CD4-positive, alpha-beta T cell treated with Interleukin-4 for 1 hour (primary cell): ENCODE data around the gene IFT122.
A peak's percentile ranks its signal among the peaks of the same experiment; 100 is the strongest.
"Not testable (repeated sequence)": the region's sequence is repeated elsewhere in the genome, so short reads cannot be mapped to it uniquely, and the experiment has no call there.

Experiments
- DNase-seq, 2 donors: peaks; one replicate each; pipeline ENCODE4 v3.0.0-alpha.2; 2020 to 2022

Gene IFT122

DNA sequence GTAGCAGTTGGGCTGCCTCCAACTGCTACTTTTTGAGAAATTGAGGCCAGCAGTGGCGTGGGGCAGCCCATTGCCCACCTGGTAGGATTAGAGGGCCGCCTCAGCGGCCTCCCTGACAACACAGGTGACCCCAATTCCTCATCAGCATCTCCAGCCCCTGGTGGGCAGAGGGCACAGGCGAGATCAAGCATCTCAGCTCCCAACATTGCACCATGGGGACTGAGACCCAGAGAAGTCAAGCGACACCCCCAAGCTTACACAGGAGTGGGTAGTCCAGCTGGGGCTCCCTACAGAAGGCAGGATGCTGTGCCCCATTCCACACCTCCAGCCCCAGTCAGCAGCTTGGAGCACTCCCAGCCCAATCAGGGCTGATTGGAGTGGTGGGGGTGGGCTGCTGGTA, 102.7 kb downstream of the IFT122 start:
- no peak for DNase-seq

DNA sequence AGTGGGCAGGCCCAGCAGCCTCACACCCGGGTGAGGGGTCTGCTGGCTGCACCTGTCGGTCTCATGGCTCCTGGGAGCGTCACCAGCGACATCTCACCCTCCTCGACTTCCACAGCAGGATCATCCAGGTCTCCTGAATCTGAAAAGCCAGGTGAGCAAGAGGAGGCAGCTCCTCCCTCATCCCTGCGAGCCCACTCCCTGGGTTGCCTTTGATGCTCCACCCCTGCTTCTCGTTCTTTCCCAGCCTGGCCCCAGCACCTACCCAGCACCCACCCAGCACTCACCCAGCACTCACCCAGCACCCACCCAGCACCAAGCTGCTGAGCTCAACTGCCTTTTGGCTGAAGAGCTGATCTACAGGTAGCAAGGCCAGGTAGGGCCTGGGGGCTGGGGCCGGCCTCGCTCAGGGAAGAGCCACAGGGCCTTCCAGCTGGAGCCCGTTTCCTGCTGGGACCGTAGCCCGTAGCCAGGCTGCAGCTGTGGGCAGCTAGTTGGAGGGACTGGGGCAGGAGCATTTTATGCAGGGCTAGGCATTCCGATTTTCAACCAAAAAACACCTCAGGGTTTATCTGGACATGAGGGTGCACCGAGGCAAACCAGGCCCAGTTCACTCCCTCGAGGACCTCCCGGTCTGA, 103.2 kb downstream of the IFT122 start, which contains the start of gene H1-8:
Gene H1-8 (plus strand): TSS at position 20 of the 635 bp plus-strand sequence. CDS start 44 bp downstream, at position 64.
- no peak for DNase-seq

DNA sequence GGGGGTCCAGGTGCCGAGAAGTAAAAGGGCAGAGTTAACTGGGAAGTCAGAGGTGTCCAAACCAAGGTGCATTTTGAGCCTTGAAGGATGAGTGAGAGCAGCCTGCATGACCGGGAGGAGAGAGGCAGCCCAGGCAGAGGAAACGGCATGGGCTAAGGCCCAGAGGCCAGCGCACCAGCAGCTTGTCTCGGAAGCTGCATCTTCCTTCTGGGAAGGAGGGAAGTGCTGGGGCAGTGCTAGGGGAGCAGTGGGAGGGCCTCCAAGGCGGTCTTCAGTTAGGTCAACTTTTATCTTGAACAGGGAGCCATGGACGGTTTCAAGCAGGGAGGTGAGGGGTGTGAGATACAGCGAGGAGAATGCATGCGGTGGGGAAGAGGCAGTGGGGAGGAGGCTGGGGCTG, 104.0 kb downstream of the IFT122 start:
- DNase-seq = no peak

DNA sequence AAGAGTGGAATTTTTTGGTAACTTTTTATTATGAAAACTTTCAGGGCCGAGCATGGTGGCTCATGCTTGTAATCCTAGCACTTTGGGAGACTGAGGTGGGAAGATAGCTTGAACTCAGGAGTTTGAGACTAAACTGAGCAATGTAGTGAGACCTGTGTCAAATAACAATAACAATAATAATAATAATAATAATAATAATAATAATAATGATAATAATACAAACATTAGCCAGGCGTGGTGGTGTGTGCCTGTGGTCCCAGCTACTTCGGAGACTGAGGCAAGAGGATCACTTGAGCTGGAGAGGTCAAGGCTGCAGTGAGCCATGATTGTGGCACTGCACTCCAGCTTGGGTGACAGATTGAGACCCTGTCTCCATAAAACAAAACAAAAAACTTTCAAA, 105.9 kb downstream of the IFT122 start:
- DNase-seq = not testable (repeated sequence)

DNA sequence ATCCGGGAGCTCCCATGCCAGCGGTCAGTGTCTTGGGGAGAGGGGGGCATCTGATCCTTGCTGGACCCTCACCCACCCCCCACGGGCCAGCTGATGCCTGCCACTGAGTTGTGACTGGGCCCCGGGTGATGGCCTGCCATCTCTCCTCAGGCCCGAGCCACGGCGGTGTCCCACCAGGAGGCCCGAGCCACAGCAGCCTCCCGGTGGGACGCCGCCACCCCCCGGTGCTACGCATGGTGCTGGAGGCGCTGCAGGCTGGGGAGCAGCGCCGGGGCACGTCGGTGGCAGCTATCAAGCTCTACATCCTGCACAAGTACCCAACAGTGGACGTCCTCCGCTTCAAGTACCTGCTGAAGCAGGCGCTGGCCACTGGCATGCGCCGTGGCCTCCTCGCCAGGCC, 107.2 kb downstream of the IFT122 start:
- DNase-seq = no peak

DNA sequence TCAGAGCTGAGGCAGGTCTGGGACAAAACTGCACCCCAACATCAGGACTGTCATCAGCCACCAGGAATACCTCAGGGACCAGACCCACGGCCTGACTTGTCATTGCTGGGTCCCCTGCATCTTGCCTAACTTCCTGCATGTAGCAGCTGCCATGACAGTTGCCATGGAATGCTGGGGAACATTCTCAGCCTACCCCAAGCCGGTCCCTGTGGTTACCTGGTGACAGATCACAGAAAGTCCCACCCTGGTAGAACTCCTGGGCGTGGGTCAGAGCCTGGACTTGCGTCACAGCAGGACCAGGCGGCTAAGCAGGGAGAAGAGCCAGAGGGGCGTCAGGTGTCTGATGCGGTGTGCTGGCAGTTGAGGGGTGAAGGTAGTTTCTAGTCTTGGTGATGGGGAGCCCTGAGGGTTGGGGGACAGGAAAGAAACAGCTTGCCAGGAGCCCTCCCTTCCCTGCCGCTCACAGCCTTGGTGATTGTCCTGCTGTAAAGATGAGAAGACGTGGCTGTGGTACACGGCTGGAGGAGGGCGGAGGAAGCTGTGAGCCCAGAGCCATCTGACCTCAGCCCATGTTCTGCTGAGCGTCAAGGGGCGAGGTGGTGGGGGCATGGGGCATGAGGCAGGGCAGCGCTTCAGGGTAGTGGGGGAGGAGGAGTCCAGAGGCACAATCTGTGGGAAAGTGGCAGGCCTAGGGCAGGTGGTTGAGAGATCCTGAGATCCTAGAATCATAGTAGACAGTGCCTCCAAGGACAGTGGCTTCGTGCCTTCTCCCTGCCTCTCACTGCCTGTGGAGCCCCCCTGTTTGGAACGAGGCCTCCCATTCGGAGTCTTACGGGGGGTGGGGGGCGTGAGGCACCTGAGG, 108.3 kb downstream of the IFT122 start:
- no peak for DNase-seq

DNA sequence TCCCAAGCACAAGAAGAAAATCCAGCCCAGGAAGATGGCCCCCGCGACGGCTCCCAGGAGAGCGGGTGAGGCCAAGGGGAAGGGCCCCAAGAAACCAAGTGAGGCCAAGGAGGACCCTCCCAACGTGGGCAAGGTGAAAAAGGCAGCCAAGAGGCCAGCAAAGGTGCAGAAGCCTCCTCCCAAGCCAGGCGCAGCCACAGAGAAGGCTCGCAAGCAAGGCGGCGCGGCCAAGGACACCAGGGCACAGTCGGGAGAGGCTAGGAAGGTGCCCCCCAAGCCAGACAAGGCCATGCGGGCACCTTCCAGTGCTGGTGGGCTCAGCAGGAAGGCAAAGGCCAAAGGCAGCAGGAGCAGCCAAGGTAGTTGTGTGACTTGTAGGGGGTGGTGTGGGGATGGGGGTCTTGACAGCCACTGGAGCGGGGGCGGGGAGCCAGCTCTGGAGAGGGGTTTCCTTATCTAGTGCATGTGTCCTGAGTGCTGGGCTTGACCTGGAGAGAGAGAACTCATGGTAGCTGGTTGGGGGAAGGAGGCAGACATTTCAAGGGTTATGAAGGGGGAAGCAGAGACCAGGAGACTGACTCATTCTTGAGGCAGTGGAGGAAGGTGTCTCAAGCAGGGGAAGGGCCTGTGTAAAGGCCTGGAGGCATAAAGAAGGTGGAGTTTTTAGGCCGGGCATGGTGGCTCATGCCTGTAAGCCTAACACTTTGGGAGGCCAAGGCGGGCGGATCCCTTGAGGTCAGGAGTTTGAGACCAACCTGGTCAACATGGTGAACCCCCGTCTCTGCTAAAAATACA, 109.2 kb downstream of the IFT122 start:
- DNase-seq = peak in 1 of 2 donors; percentile 35

DNA sequence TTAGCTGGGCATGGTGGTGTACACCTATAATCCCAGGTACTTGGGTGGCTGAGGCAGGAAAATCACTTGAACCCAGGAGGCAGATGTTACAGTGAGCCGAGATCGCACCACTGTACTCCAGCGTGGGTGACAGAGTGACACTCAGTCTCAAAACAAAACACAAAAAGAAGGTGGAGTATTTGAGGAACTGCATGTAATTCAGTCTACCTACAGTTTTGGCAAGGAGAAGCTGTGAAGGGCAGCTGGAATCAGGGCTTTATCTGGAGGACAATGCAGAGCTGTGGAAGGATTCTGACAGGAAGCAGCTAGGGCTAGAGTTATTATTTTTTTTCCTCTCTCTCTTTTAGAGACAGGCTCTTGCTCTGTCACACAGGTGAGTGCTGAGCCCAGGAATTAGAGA, 109.8 kb downstream of the IFT122 start:
- DNase-seq = no peak

DNA sequence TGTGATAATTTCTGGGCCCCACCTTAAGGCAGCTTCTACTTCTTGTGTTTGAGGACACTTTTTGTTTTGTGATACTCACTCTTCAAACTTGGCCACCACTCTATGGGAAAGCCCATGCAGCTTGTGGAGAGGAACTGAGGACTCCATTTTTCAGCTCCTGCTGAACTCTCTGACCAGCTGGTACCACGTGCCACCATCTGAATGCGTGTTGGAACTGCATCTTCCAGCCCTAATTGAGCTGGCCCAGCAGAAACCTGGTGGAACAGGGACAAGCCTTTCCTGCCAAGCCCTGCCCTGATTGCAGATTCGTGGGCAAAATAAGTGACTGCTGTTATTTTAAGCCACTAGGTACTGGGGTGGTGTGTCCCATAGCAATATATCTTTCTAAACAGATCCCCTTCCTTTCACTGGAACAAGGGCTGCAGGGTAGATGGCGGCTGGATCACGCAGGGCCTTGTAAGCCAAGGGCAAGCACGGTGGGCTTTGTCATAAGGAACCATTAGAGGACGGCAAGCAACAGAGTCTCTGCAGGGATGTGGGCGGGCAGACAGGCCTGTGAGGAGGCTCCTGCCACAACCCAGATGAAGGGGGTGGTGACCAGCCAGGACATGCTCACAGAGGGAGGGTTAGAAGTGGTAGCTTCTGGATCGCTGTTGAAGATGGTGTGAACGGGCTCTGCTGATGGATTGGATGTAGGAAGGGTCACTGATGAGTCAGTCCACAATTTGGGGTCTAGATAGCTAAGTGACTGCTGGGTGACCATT, 112.4 kb downstream of the IFT122 start:
- no peak for DNase-seq

DNA sequence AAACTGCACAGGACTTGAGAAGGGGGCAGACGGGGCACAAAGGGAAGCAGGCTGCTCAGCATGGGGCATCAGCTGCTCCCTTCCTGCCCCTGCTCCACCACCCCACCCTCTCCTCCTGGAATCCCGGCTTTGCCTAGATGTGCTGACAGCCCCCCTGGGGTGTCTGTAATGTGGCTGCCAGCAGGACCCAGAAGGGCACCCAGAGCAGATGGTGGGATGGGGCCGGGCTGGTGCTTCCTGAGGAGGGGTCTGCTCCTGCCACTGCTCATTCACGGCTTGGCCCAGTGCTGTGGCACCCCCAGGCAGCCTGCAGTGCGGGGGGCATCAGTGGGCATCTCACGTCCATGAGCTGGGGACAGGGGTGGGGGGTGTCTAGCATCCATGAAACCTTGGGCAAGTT, 113.1 kb downstream of the IFT122 start:
- DNase-seq = no peak

DNA sequence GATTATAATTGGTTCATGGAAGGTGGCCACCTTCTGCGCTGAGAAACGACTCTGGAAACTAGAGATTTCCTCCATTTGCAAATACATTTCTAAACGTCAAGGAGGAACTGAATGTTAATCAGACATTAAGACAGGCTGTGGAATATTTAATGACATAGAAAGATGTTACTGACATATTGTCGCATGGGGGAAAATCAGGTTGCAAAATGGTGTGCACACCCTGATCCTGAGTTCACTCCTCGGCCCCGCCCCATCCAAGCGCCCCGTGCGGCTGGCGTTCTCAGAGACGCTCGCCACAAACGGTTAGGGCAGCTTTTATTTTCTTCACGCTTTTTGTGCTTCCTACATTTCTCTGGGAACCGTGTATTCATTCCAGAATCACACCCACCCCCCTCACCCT, 113.7 kb downstream of the IFT122 start:
- peak in 1 of 2 donors; percentile 25 for DNase-seq

DNA sequence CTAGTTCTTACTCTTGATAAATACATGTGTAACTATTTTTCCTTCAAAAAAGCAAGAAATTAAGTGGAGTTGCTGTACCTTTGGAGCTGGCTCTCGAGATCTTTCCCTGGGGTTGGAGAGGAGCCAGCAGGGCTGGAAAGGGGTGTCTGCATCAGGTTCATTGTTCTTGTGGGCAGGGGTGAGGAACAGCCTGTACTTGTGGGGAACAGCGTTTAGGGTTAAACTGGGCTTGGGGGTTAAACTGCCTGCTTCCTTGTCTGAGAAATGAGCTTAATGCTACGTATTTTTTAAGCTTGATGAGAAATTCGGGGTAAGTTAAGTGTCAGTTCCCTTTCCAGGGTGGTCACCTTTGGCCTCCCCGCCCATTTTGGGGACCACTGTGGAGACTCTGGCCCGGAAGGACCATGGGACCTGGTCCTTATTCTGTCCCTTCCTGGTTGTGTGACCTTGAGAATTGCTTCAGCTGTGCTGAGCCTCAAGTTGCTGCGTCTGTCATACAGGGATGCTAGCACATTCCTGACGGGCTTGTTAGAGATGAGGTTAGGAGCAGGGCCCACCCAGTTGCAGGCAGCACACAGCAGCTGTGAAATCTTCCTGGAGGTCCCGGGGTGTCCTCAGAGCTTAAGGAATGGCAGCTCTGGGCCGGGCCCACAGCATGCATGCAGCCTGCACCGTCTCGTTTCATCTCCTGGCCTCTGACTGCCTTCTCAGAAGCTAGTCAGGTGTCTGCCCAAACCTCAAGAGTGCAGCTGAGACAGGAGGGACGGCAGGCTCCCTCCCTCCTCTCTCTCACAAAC, 114.5 kb downstream of the IFT122 start:
- DNase-seq = no peak

DNA sequence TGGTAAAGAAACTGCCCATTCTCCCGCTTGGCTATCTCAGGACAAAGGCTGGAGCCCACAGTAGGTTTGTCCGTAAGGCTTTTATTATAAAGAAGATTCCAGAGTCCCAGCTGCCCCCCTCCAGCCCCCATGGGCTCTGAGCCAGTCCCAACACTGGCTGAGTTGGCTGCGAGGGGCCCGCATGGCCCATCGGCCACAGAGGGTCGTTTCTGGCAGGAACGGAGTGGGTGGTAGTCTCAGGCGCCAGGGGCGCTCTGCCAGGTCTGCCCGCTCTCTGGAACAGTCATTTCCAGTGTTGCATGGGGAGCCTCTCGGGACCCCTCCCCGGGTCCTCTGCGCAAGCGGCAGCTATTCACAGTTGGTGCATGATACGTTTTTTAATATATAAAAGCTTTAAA, 115.1 kb downstream of the IFT122 start:
- no peak for DNase-seq

DNA sequence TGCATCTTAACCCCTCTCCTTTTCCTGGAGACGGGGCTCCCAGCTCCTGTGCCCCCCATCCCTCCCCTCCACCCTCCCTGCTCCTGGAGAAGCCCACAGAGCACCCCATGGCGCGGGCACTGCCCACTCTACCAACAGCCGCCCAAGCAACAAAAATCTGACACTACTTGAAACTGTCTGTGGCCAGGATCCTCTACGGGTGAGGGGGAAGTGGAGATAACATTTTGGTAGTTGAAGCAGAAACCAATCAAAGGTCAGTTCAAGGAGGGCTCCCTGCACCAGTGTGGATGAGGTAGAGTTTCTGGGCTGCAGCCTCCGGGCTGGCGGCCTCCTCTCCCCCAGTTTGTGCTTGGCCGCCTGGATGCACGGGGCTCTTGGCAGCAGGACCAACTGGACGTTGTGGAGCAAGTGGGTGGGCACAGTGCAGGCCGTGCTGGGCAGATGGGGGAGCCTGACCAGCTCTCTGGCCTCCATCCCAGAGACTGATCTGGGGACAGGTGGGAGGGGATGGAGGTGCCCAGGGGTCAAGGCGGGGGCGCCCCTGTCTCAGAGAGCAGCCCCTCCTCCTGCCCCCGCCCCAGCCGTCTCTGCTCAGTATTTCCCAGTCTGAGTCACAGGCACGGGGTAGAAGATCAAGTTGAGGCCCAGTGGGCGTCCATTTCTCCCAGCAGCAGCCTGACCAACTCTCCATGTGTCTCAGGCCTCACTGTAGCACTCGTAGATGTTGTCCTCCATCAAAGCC, 115.8 kb downstream of the IFT122 start:
- no peak for DNase-seq

DNA sequence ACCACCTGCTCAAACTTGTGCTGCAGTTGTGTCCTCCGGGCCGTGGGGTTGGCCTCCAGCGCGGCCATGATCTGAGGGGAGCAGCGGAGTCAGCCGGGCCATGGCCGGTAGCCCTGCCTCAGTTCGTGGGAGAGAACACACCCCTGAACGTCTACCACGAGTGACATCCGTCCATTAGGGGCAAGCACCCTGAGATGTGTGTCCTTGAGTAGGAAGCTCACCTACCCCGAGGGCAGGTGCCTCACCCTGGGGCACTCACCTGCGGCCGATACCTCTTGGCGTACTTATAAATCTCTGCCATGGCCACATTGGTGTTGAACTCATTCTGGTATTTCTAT, 116.3 kb downstream of the IFT122 start:
- DNase-seq = no peak

DNA sequence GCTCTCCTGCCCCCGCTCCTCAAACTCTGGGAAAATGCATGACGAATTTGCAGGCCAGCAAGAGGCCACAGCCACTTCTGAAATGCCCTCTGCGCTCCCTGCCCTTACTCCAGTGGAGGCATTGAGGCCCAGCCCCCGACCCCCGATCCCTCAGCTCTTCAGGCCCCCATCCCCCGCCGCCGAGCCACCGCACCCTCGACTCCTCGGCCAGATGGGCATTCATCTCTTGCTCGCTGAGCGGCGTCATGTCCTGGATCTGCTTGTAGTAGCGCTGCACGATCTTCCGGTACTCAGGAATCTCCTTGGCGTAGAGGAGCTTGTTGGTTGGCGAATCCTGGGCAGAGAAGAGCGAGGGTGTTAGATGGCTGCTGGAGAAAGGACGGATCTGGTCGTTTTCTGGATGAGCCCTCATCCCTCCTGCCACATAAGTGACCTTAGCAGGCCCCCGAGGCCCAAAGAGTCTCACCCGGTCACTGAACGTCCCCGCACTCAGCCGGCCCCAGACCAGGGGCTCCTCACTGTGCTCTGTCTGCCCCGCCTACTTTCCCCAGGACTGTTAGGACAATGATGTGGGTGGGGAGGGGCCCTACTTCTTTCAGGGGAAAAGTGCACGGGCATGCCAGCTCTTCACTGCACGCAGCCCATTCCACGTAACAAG, 117.0 kb downstream of the IFT122 start:
- DNase-seq = no peak

DNA sequence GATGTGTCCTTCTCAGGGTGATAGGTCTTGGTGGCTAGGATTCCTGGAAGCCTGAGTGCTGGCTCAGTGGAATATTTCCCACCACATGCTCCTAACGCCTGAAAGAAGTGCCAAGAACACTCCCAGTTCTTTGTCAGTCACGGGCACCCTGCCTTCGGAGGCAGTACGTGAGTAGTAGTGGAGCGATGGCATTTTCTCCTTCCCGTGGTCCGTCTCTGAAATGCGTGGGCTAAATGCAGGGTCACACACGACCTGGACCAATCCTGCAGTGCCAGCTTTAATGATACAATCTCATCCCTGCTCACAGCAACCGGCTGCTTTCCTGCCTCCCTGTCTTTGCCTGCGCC, 117.5 kb downstream of the IFT122 start:
- DNase-seq = no peak

DNA sequence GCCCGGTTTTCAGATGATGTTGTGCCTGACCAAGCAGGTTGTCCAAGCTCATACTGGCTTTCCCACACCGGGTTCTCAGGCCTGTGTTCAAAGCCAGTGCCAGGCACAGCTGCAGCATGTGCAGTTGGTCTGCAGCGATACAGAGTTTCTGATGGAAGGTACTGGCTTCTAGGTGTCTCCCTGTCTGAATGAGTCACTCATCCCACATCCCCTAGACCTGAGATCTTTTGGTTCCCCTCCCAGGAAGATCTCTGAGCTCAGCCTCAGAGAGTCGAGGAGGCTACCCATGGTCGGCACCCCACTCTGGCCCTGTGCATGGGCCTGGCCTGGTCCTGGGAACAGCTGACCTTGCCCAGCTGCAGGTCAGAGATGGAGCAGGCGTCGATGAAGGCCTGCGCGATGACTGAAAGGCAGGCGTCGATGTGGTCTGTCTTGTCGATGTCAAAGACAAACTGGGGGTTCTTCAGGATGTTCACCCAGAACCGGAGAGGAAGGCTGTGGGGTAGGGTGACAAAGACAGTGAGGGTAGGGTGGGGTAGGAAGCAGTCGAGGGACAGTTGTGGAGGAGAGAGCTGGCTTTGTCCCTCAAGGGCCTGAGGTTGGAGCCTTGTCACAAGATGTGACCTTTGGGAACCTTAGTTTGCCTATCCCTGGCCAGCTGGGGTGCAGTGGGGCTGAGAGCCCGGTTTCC, 118.2 kb downstream of the IFT122 start:
- no peak for DNase-seq

DNA sequence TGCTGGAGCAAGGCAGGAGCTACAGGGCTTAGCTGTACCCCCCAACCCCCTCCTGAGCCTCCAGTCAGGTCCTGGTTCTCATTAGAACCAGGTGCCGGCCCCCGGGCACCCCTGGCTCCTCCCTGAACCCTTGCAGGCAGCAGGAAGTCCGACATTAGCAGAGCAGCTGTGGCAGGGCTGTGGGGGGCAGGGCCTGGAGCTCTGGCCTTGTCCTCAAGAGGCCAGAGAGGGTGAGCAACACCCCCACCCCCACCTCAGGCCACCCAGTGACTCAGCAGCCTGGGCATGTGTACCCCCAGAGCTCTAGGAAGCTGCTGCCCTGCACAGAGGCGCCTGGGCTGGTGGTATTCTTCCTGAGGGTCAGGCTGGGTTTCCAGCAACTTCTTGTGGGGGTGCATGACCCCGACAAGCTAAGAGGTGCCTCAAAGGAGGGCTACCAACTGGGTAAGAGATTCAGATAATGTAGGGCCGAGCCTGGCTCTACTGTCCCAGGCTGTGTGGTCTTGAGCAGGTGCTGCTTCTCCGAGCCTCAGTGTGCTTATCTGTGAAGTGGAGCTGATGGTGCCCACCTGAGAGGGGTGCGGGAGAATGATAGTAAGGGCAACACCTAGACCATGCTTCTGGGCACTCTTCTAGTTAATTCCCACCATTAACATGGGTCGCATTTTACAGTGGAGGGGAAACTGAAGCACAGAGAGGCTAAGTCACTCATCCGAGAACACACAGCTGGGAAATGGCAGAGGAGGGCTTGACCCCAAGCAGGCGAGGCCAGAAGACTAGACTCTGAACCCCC, 118.9 kb downstream of the IFT122 start:
- DNase-seq = no peak
